Measurements from ENCODE around the gene CDH2.

CDH2 gene

GRCh38 chr18:28086670-28087552 lies 90.0 kb downstream of the CDH2 start:
- ATAC-seq (no peak), DNase-seq (no peak)

- DNase-seq (no peak), ATAC-seq (no peak)
Measured at GRCh38 chr18:28081516-28081915, 95.4 kb downstream of the CDH2 start.

GRCh38 chr18:28080876-28081300 lies 96.0 kb downstream of the CDH2 start:
- DNase-seq: no peak
- no peak for ATAC-seq

GRCh38 chr18:28079883-28080282 lies 97.0 kb downstream of the CDH2 start:
- DNase-seq: no peak

GRCh38 chr18:28078849-28079248 lies 98.1 kb downstream of the CDH2 start:
- ATAC-seq (no peak), DNase-seq (no peak)

More at GRCh38 chr18:28079883-28080282, 97.0 kb downstream of the CDH2 start:
- no peak for ATAC-seq

- DNase-seq (no peak), ATAC-seq (no peak)
Measured at GRCh38 chr18:28078298-28078697, 98.6 kb downstream of the CDH2 start.

- ATAC-seq (no peak), DNase-seq (no peak)
Measured at GRCh38 chr18:28075501-28075900, 101.4 kb downstream of the CDH2 start.

- ATAC-seq (no peak), DNase-seq (no peak)
Measured at GRCh38 chr18:28074076-28074475, 102.9 kb downstream of the CDH2 start.

- DNase-seq (no peak), ATAC-seq (no peak)
Measured at GRCh38 chr18:28073658-28074057, 103.3 kb downstream of the CDH2 start.

- ATAC-seq: no peak
- DNase-seq: no peak
Measured at GRCh38 chr18:28071199-28071598, 105.7 kb downstream of the CDH2 start.

GRCh38 chr18:28068207-28068606 lies 108.7 kb downstream of the CDH2 start:
- no peak for ATAC-seq
- DNase-seq: no peak

GRCh38 chr18:28067346-28067745 lies 109.6 kb downstream of the CDH2 start:
- ATAC-seq (no peak), DNase-seq (no peak)

- ATAC-seq: no peak
- DNase-seq: no peak
Measured at GRCh38 chr18:28065793-28066186, 111.1 kb downstream of the CDH2 start.

- ATAC-seq (no peak), DNase-seq (no peak)
Measured at GRCh38 chr18:28065031-28065792, 111.7 kb downstream of the CDH2 start.

GRCh38 chr18:28063926-28064325 lies 113.0 kb downstream of the CDH2 start:
- no peak for ATAC-seq
- DNase-seq: no peak

GRCh38 chr18:28063271-28063761 lies 113.6 kb downstream of the CDH2 start:
- DNase-seq (no peak), ATAC-seq (no peak)

- DNase-seq: no peak
Measured at GRCh38 chr18:28062443-28062842, 114.5 kb downstream of the CDH2 start.

GRCh38 chr18:28059861-28060260 lies 117.1 kb downstream of the CDH2 start:
- ATAC-seq (no peak), DNase-seq (no peak)

More at GRCh38 chr18:28062443-28062842, 114.5 kb downstream of the CDH2 start:
- ATAC-seq: no peak

GRCh38 chr18:28050545-28050944 lies 126.4 kb downstream of the CDH2 start:
- ATAC-seq (no peak), DNase-seq (no peak)

- DNase-seq (no peak), ATAC-seq (no peak)
Measured at GRCh38 chr18:28048612-28049011, 128.3 kb downstream of the CDH2 start.

GRCh38 chr18:28045880-28046279 lies 131.1 kb downstream of the CDH2 start:
- ATAC-seq (no peak), DNase-seq (no peak)

- ATAC-seq (no peak), DNase-seq (no peak)
Measured at GRCh38 chr18:28045176-28045810, 131.6 kb downstream of the CDH2 start.

- ATAC-seq (no peak), DNase-seq (no peak)
Measured at GRCh38 chr18:28044036-28044435, 132.9 kb downstream of the CDH2 start.

Measured in stimulated activated naive CD8-positive, alpha-beta T cell treated with anti-CD3 and anti-CD28 coated beads, Interleukin-15, Interleukin-2, amounts not matched to agents 100 U/mL and 50 U/mL, for 24 hours (primary cell).